ENCODE results near the gene SNX32. TPM values are rescaled to one million over a fixed set of nuclear protein-coding genes. Genes with fewer than 3 reads are reported as not detected.

The SNX32 gene
- total and polyA plus RNA-seq, 2 of the 13 experiments (the other 11 are each of a cell fraction or from before 2014, with no cell fraction given): 0.09 to 0.34 TPM

GRCh38 chr11:65856689-65857499, 23.1 kb downstream of the SNX32 start (continued):
- TF ChIP-seq AFF4 (CRISPR knock-in tag; IDR thresholded peaks at IDR 0.05) (0 out of 2 replicates have a peak, but pooled peaks have one; percentile 51), ZNF142 (CRISPR knock-in tag; IDR thresholded peaks at IDR 0.05) (no peak; the same call in 1 of the 2 replicates), ZBTB1 (CRISPR knock-in tag; IDR thresholded peaks at IDR 0.05; ENCODE audit: borderline replicate concordance) (no peak), SP1 (IDR thresholded peaks at IDR 0.05) (no peak), SP1 (CRISPR knock-in tag; IDR thresholded peaks at IDR 0.05) (peak; percentile 25), JARID2 (CRISPR knock-in tag; IDR thresholded peaks at IDR 0.05; ENCODE audit: insufficient replicate concordance) (peak; percentile 66), XRCC5 (optimal IDR thresholded peaks at IDR 0.05; ENCODE audit: low read length) (no peak), MYPOP (CRISPR knock-in tag; IDR thresholded peaks at IDR 0.05) (no peak), HNRNPL (IDR thresholded peaks at IDR 0.05; ENCODE audit: low read depth, low read length) (peak; percentile 62; the same call in 1 of the 2 replicates), ZNF224 (CRISPR knock-in tag; IDR thresholded peaks at IDR 0.05) (no peak), BHLHE40 (IDR thresholded peaks at IDR 0.05; ENCODE audit: low read length) (peak; percentile 47; the same call in 1 of the 2 replicates), ZNF746 (CRISPR knock-in tag; IDR thresholded peaks at IDR 0.05) (no peak; the same call in 1 of the 2 replicates), ZNF501 (CRISPR knock-in tag; IDR thresholded peaks at IDR 0.05) (peak; percentile 55; the same call in 1 of the 2 replicates), ZNF430 (CRISPR knock-in tag; IDR thresholded peaks at IDR 0.05) (peak; percentile 16; the same call in 1 of the 2 replicates)
- TF ChIP-seq, protein P1, sequence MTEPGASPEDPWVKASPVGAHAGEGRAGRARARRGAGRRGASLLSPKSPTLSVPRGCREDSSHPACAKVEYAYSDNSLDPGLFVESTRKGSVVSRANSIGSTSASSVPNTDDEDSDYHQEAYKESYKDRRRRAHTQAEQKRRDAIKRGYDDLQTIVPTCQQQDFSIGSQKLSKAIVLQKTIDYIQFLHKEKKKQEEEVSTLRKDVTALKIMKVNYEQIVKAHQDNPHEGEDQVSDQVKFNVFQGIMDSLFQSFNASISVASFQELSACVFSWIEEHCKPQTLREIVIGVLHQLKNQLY (CRISPR knock-in tag; IDR thresholded peaks at IDR 0.05): 0 out of 2 replicates have a peak, but pooled peaks have one; percentile 9
